Tongue (tissue), 3 donors: Measurements from ENCODE around the gene BDKRB2. TPM values are rescaled to one million over a fixed set of nuclear protein-coding genes. Genes with fewer than 3 reads are reported as not detected.

Experiments
- DNase-seq: peaks from one replicate; pipeline ENCODE4 v3.0.0-alpha.2; 2015
- small RNA-seq: library from RNA; depleted of rRNA; stranded (forward); fragments of <200 nt; gene quantifications from one replicate; pipeline ENCODE3, GENCODE V24; 2014; ENCODE audit warnings: low replicate concordance
- total RNA-seq: library from RNA; depleted of rRNA; stranded (reverse); fragments of >200 nt; gene quantifications from one replicate; pipeline ENCODE4 v1.2.3, GENCODE V29; 2014

Gene BDKRB2
- total RNA-seq, 1 donor from 2014 or later = 9.1 TPM

DNA sequence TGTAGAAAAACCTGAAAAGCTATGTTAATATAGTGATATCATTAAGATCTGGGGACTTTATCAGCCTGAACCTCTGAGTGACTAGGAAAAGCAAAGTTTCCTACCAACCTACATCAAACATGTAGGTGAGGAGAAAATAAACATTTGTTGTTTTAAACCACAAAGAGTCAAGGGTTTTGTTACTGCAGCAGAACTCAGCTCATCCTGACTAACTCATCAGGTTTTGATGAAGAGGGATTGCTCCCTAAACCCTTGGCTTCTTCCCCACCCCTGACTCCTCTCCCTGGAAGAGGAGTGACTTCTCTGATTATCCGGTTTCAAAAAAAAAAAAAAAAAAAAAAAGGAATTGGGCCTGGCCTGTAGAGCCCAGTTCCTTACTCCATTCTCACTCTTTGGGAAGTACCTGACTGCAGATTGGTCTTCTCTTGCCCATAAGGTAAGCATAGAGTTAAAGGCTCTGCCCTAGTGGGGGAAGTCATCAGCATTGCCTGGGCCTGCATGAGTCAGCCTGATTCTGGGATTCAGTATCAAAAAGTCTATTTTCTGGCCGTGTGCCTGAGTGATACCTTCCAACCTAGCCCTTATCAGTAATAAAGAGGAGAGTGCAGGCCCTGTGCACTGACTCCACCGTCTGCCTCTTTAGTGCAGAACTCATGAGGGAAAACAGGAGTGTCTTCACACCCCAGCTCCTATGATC is 68.3 kb downstream of the BDKRB2 start:
- no peak for DNase-seq

DNA sequence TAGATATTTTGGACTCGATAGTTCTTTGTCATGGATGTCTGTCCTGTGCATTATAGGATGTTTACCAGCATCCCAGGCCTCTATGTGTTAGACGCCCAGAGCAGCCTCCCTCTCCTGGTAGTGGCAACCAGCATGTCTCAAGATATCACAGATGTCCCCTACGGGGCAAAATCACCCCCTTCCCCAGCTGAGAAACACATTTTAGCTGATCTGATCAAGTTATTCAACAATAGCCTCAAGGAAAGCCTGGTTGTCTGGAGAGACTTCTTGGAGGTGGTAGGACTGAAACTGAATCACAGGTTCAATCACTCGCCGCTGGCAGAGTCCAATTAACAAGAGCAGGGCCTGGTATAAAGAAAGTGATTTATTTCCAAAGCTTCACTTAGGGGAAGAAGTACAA is 69.0 kb downstream of the BDKRB2 start:
- no peak for DNase-seq

DNA sequence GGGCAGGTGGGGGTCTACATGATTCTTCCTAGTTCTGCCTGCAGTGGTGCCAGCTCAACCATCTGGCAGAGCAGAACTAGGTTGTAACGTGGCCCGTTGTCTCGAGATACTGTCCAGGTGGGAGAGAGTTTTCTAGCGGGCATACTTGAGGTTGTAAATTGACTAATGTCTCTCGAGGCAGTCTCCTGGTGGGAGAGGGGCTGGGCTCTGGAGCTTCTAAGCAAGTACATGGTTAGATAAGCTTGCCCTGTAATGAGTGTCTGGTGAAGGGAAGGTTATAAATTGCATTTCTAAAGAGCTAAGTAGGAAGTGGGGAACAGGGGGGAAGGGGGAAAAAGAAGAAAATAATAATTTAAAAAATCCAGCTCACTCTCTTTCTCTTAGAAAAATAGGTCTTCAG is 69.5 kb downstream of the BDKRB2 start:
- no peak for DNase-seq

DNA sequence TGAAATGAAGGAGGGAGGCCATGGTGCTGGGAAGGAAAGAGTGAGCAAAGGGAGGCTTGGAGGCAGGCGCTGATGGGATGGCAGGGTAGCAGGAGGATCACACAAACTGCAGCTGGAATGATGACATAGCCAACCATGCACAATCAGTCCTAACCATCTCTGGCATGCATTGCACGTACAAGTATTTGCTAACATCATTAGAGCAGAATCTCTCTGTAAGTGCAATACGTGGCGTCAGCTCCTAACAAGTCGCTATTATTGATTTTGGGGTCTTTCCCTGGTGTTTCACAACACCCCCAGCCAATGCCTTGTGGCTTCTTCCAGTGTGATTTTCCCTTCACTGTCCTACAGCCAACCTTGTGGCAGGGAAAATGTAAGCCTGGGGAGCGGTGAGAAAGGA is 69.9 kb downstream of the BDKRB2 start:
- DNase-seq = peak; percentile 75

DNA sequence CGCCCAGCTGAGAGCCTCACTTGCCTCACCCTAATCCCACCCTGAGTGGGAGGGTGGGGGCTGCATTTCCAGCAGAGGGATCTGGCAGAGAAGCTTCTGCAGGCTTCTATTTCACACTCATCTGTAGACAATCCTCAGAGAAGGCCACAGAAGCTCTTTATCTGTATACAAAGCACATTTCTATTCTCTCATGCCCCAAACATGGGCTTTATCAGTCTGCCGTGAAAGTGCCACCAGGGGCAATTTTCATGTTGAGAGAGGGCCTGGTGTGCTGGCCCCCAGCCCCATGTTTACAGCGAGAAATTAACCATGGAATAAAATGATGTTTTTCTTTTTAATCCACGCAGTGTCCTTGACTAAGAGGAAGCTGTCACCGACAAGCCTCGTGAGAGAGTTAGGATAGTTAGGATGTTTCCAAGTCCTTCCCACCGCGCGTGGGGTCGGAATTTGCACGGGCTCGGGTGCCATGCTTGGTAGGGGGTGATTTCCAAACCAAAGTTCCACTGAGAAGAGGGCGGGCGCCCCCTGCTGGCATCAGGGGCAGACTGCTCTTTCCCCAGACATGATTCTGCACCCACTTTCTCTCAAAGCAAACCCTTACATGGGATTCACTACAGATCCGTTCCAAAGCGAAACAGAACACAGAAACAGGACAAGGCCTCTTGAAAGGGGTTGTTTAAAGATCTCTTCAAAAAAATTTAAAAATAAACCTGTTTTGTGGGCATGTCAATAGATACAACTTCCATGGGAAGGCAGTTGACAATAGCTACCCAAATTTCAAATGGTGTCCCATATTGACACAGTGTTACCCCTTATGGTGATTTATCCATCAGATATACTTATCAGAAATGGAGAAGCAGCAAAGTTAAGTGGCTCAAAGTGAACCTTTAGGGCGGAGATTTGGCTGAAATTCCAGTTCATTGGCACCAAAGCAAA is 70.8 kb downstream of the BDKRB2 start:
- DNase-seq = peak; percentile 91

DNA sequence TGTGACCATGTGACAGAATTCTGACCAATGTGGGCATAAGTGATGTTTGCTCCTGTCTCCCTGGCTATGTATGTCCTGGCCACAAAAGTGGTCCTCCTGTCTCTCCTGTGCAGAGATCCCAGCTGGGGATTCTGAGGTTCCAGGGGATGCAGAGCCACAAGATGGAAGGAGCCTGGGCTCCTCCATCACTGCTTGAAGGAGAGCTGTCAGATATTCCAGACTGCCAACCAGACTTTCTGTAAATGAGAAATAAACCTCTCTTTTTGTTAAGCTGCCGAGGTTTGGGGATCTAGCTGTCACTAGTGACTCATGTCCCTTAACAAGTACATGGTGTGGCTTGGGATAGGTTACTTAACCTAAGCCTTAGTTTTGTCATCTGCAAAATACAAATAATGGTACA is 73.3 kb downstream of the BDKRB2 start:
- DNase-seq = no peak

DNA sequence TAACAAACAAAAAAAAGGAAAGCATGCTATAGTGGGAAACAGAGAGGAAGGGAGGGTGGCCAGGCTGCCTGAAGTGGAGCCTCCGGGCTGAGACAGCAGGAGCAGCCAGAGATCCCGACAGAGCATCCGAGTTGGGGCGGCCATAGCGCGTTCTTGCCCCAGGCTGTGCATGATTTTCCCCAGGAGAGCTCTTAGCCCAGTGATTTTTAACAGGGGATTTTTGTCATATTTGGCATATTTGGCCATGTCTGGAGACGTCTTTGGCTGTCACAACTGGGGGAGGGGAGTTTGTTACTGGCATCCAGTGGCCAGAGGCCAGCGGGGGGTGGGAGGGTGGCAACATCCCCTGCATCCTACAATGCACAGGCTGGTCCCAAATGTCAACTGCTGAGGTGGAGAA is 74.9 kb downstream of the BDKRB2 start:
- DNase-seq = no peak

DNA sequence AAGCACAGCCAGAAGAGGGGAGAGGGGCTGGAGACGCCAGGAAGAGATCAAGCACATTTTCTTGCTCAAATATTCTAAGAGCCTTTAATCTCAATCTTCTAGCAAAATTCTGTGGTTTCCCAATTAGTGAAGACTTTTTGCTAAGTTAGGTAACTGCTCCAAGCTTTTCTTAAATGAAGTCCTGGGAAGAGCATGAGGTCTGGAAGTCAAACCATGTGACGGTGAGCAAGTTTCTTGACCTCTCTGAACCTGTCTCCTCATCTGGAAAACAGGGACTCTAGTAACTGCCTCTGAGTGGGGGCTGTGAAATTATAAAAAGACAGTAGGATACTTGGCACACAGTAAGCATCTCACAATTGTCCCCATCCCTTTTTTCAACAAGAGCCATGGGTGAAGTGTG is 75.5 kb downstream of the BDKRB2 start:
- DNase-seq = no peak

DNA sequence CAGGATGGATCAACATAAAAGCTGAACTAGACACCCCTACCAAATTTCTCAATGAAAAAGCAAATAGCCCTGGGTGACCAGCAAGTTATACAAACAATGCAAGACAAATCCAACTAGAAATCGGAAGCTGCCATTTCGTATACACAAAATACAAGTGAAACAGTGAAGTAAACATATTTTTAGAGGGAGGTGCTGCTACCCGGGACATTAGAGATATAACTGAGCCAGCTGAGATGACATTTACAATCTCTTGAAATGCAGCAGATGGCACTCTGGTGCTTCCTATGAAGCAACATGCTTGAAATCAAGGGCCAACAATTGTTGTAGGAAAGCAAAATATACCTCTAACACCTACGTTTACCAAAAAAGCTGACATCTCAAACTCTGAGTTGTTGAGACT is 76.8 kb downstream of the BDKRB2 start:
- no peak for DNase-seq

DNA sequence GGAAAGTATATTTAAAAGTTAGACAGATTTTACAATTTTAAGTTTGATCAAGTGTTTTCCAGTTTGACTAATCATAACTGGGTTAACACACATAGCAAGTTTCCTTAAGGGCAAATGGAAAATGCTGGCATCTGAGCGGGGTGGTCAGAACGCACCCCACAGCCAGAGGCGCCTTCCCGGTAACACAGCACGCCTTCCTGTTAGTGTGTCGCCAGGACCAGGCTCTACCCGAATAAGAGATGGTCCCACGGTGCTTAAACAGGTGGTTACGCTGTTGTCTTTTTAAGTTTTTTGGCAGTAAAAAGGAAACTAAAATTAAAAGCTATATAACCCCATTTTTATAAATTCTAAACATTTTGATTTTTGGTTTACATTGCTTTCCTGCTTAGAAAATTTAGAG is 79.4 kb downstream of the BDKRB2 start:
- no peak for DNase-seq

DNA sequence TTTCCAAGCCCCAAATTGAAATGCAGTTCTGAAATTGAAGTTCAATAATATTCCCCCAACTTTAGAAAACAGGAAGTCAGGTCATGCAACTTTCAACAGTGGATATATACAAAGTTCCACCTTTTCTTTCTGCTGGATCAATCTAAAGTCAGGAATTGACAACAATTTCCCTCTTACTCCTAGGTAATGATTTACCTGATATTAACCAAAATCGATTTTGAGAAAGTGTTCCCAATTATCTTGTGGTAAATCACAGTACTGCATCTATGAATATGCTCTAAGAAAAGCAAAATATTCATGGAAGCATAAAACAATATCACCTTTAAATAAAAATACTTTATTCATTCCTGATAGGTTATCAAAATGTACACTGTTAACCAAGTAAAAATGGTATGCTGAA is 79.8 kb downstream of the BDKRB2 start:
- no peak for DNase-seq

DNA sequence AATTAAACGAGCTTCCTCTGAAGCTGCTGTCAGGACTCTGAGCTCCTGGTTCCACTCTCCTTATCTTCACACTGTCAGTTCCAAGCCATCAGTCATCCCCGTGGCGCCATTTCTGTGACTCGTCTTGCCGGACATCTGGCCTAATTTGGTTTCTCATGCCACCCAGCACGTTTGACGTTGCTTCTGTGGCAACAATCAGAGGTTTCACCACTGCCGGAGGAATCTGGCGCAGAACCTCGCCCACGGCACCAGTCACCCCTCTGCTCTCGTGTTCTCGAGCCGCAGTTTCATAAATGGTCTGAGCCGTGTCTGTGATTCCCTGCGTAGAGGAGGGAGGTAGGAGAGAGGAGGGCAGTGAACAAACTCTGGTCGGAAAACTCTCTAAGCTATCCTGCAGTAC is 81.0 kb downstream of the BDKRB2 start:
- no peak for DNase-seq

DNA sequence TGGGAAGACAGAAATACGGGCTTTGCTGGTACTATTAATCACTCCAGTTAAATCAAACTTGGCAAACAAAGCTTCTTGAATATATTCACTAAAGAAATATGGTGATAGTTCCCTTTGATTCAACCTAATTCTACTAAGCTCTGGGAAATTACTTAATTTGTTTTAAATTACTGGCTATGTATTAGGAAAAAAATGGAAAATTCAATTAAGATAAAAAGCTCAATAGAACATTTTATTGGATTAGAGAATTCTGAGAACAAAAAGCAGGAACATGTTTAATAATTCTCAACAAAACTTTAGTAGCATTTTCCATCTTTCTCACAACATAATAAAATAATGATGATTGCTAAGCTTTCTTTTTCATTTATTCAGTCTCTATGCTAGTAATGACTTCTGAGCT is 81.6 kb downstream of the BDKRB2 start:
- no peak for DNase-seq

DNA sequence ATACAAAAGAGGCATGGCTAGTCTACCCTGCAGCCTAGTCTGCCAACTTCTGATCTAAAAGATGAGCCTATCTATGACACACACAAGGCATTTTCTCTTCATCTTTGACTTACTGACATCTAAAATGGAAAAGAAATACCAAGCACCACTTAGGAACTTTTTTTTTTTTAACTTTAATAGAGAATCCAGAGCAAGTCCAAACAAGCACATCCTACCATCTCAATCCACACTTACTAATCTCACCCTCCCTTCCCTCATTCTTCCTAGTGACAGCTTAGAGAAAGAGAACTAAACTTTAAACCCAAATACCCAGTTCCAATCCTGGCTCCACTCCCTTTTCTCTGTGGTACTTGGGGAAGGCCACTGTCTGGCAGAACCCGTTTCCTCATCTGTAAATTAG is 83.2 kb downstream of the BDKRB2 start:
- DNase-seq = no peak

Small RNAs within 50 kb of the gene (small RNA-seq; reads per million reads assigned to genes)
- gene CKS1BP1 = not detected

Other genes starting within 250 kb of the BDKRB2 start
- 35.2 TPM for gene C14orf132, start 165.5 kb upstream of the BDKRB2 start, total RNA-seq
- gene BDKRB1, start 51.4 kb downstream of the BDKRB2 start, total RNA-seq = 1.8 TPM
- gene ATG2B, start 158.5 kb downstream of the BDKRB2 start, total RNA-seq = 32.4 TPM
- gene GSKIP, start 158.7 kb downstream of the BDKRB2 start, total RNA-seq = 30.3 TPM
- gene AK7, start 187.3 kb downstream of the BDKRB2 start, total RNA-seq = 0.21 TPM